GM23338 (cell line): Measurements from ENCODE around the gene HDGFL2. TPM values are rescaled to one million over a fixed set of nuclear protein-coding genes. Genes with fewer than 3 reads are reported as not detected.

Experiments
- ATAC-seq: fragments of 200-7000 bp; cut with Tn5 transposase; 3 replicates; pipeline ENCODE4 v1.9.1; 2020
- DNase-seq: peaks from one replicate; pipeline ENCODE4 v3.0.0-alpha.2; 2015; ENCODE audit warnings: low spot score
- H2AFZ ChIP-seq: fragments of 200-600 bp; sonication (generic); 2 replicates; pipeline ENCODE4 v1.8.0; 2016; ENCODE audit warnings: antibody characterized with exemption, mild to moderate bottlenecking, moderate library complexity
- H3F3A ChIP-seq: fragments of 200-600 bp; sonication (generic); replicated peaks from 2 replicates; pipeline ENCODE4 v1.8.0; 2017; ENCODE audit warnings: antibody characterized with exemption, mixed run types, low read depth
- H3K27ac ChIP-seq: fragments of 200-600 bp; sonication (generic); 2 replicates; pipeline ENCODE4 v1.6.1; 2016; ENCODE audit warnings: low read depth
- H3K27me3 ChIP-seq: fragments of 200-600 bp; sonication (generic); 2 replicates; pipeline ENCODE4 v1.8.0; 2016; ENCODE audit warnings: mild to moderate bottlenecking, mixed run types, moderate library complexity; ENCODE audit not compliant: insufficient read depth
- H3K36me3 ChIP-seq: fragments of 200-600 bp; sonication (generic); 2 replicates; pipeline ENCODE4 v1.8.0; 2016; ENCODE audit warnings: mild to moderate bottlenecking; ENCODE audit not compliant: insufficient read depth
- H3K4me1 ChIP-seq: fragments of 200-600 bp; sonication (generic); 2 replicates; pipeline ENCODE4 v1.8.0; 2016; ENCODE audit warnings: mild to moderate bottlenecking, moderate library complexity; ENCODE audit not compliant: insufficient read depth
- H3K4me2 ChIP-seq: fragments of 200-600 bp; sonication (generic); 2 replicates; pipeline ENCODE4 v1.7.1; 2017; ENCODE audit warnings: mixed run types
- H3K4me3 ChIP-seq: fragments of 200-600 bp; sonication (generic); 2 replicates; pipeline ENCODE4 v1.6.1; 2016; ENCODE audit warnings: mixed run types
- H3K79me2 ChIP-seq: fragments of 200-600 bp; sonication (generic); replicated peaks from 2 replicates; pipeline ENCODE4 v1.8.0; 2017; ENCODE audit warnings: mild to moderate bottlenecking; ENCODE audit not compliant: insufficient read depth
- H3K9me2 ChIP-seq: fragments of 200-600 bp; sonication (generic); 2 replicates; pipeline ENCODE4 v1.8.0; 2017; ENCODE audit not compliant: insufficient read depth
- H4K20me1 ChIP-seq: fragments of 200-600 bp; sonication (generic); replicated peaks from 2 replicates; pipeline ENCODE4 v1.8.0; 2017; ENCODE audit warnings: mild to moderate bottlenecking; ENCODE audit not compliant: insufficient read depth
- H3K27ac Mint-ChIP-seq: 2 replicates; pipeline ENCODE4 v1.8.0; 2020; ENCODE audit warnings: inconsistent platforms, mild to moderate bottlenecking, moderate library complexity, mixed read lengths
- H3K27me3 Mint-ChIP-seq: 3 replicates; pipeline ENCODE4 v1.8.0; 2022; ENCODE audit warnings: low read depth, mild to moderate bottlenecking, moderate library complexity, mixed read lengths, inconsistent platforms; ENCODE audit not compliant: insufficient read depth, poor library complexity
- H3K36me3 Mint-ChIP-seq: 3 replicates; pipeline ENCODE4 v1.8.0; 2021; ENCODE audit warnings: low read depth, mild to moderate bottlenecking, inconsistent platforms, moderate library complexity, mixed read lengths
- H3K4me1 Mint-ChIP-seq: 3 replicates; pipeline ENCODE4 v1.8.0; 2020; ENCODE audit warnings: mild to moderate bottlenecking, inconsistent platforms, mixed read lengths
- H3K4me3 Mint-ChIP-seq: 3 replicates; pipeline ENCODE4 v1.8.0; 2021; ENCODE audit warnings: moderate library complexity, mild to moderate bottlenecking, inconsistent platforms, mixed read lengths
- H3K9me3 Mint-ChIP-seq: 3 replicates; pipeline ENCODE4 v1.8.0; 2020; ENCODE audit warnings: moderate library complexity, mild to moderate bottlenecking, inconsistent platforms, mixed read lengths
- CREB1 ChIP-seq: fragments of 250-450 bp; sonication (Bioruptor Pico); IDR thresholded peaks from 2 replicates; pipeline ENCODE4 v1.5.0; 2020; ENCODE audit warnings: low read depth, mild to moderate bottlenecking, moderate library complexity
- EZH2 ChIP-seq: fragments of 200-600 bp; sonication (generic); IDR thresholded peaks from one replicate; pipeline ENCODE4 v1.8.0; 2017; ENCODE audit warnings: antibody characterized with exemption, mild to moderate bottlenecking, low read depth; ENCODE audit not compliant: unreplicated experiment
- EZH2phosphoT487 ChIP-seq: fragments of 200-600 bp; sonication (generic); IDR thresholded peaks from one replicate; pipeline ENCODE4 v1.8.1; 2018; ENCODE audit warnings: antibody characterized with exemption; ENCODE audit not compliant: unreplicated experiment
- JUNB ChIP-seq: IDR thresholded peaks from one replicate; pipeline ENCODE4 v1.6.1; 2016; ENCODE audit warnings: antibody characterized with exemption; ENCODE audit not compliant: unreplicated experiment
- NANOG ChIP-seq: IDR thresholded peaks from 2 replicates; pipeline ENCODE4 v1.6.1; 2016; ENCODE audit warnings: antibody characterized with exemption, borderline replicate concordance
- POLR2AphosphoS5 ChIP-seq: IDR thresholded peaks from 2 replicates; pipeline ENCODE4 v1.6.1; 2016; ENCODE audit warnings: antibody characterized with exemption, low read depth
- STAT1 ChIP-seq: IDR thresholded peaks from one replicate; pipeline ENCODE4 v1.6.1; 2016; ENCODE audit warnings: antibody characterized with exemption; ENCODE audit not compliant: unreplicated experiment
- ZNF114 ChIP-seq: fragments of 250-450 bp; sonication (Bioruptor Pico); IDR thresholded peaks from 2 replicates; pipeline ENCODE4 v1.5.0; 2020; ENCODE audit warnings: mild to moderate bottlenecking, moderate library complexity
- ZNF331 ChIP-seq: fragments of 250-450 bp; sonication (Bioruptor Pico); IDR thresholded peaks from 2 replicates; pipeline ENCODE4 v1.5.0; 2020; ENCODE audit warnings: low read depth, mild to moderate bottlenecking, moderate library complexity
- ZNF462 ChIP-seq: fragments of 250-450 bp; sonication (Bioruptor Pico); IDR thresholded peaks from 2 replicates; pipeline ENCODE4 v1.5.0; 2020; ENCODE audit warnings: mild to moderate bottlenecking, moderate library complexity
- polyA plus RNA-seq: library from polyadenylated mRNA; unstranded; fragments of >200 nt; fragmentation: Nextera tagmentation; extraction: Ambion mirVana; gene quantifications from 2 replicates; pipeline ENCODE4 v1.2.1, GENCODE V29; 2016
- total RNA-seq: library from RNA; depleted of rRNA; stranded (reverse); fragments of >200 nt; shearing (Covaris generic); gene quantifications from 2 replicates; pipeline ENCODE4 v1.2.3, GENCODE V29; 2014
- TF ChIP-seq, protein P1 (sequence below): IDR thresholded peaks from one replicate; pipeline ENCODE4 v1.6.1; 2018; ENCODE audit warnings: antibody characterized with exemption; ENCODE audit not compliant: unreplicated experiment
- TF ChIP-seq, protein P2 (sequence below): IDR thresholded peaks from 2 replicates; pipeline ENCODE4 v1.6.1; 2016; ENCODE audit warnings: antibody characterized with exemption
- TF ChIP-seq, protein P3 (sequence below), 2 experiments: fragments of 200-600 bp in 1 of 2; sonication (generic) in 1 of 2; conservative IDR thresholded peaks; 2 replicates each; pipeline versions ENCODE4 v1.5.1 to v1.6.1; 2016 to 2017; ENCODE audit warnings: antibody characterized with exemption in 2 of 2, low read depth in 2 of 2, mild to moderate bottlenecking in 2 of 2, moderate library complexity in 1 of 2

HDGFL2 gene
- total and polyA plus RNA-seq, 2 experiments from 2014 or later = 64.8 to 113 TPM

DNA sequence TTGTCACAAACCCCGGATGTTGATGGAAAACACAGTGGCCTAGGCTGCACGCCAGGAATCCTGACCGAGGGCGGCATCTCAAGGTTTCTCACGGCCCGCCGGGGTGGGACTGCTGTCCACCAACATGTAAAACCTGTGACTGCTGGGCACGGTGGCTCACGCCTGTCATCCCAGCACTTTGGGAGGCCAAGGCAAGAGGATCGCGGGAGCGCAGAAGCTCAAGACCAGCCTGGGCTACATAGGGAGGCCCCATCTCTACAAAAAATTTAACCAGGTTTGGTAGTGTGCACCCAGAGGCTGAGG lies 35.0 kb downstream of the HDGFL2 start:
- H3K4me2 ChIP-seq = no peak overlapping the region
- DNase-seq = no peak
- ATAC-seq = no peak
- Mint-ChIP-seq H3K36me3 (peaks cover 7% of the 10 kb centered on the region), H3K27me3 (peaks cover 27% of the 10 kb centered on the region), H3K4me3 (no peak overlapping the region), H3K9me3 (no peaks in the 10 kb centered on the region; the same call in 2 of the 3 replicates), H3K27ac (no peak overlapping the region), H3K4me1 (no peaks in the 10 kb centered on the region)
- H2AFZ ChIP-seq = no peak overlapping the region
- no peaks in the 10 kb centered on the region for H3F3A ChIP-seq
- H3K4me1 ChIP-seq = no peaks in the 10 kb centered on the region
- H4K20me1 ChIP-seq = no peaks in the 10 kb centered on the region; the same call in none of the 2 replicates
- no peaks in the 10 kb centered on the region for H3K36me3 ChIP-seq
- H3K27me3 ChIP-seq = peaks cover 21% of the 10 kb centered on the region; the same call in 1 of the 2 replicates
- no peak overlapping the region for H3K27ac ChIP-seq
- no peaks in the 10 kb centered on the region for H3K79me2 ChIP-seq
- no peak for TF ChIP-seq NANOG
- TF ChIP-seq, protein P1, sequence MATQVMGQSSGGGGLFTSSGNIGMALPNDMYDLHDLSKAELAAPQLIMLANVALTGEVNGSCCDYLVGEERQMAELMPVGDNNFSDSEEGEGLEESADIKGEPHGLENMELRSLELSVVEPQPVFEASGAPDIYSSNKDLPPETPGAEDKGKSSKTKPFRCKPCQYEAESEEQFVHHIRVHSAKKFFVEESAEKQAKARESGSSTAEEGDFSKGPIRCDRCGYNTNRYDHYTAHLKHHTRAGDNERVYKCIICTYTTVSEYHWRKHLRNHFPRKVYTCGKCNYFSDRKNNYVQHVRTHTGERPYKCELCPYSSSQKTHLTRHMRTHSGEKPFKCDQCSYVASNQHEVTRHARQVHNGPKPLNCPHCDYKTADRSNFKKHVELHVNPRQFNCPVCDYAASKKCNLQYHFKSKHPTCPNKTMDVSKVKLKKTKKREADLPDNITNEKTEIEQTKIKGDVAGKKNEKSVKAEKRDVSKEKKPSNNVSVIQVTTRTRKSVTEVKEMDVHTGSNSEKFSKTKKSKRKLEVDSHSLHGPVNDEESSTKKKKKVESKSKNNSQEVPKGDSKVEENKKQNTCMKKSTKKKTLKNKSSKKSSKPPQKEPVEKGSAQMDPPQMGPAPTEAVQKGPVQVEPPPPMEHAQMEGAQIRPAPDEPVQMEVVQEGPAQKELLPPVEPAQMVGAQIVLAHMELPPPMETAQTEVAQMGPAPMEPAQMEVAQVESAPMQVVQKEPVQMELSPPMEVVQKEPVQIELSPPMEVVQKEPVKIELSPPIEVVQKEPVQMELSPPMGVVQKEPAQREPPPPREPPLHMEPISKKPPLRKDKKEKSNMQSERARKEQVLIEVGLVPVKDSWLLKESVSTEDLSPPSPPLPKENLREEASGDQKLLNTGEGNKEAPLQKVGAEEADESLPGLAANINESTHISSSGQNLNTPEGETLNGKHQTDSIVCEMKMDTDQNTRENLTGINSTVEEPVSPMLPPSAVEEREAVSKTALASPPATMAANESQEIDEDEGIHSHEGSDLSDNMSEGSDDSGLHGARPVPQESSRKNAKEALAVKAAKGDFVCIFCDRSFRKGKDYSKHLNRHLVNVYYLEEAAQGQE = no peak
- no peak for TF ChIP-seq ZNF114 (CRISPR knock-in tag)
- no peak for TF ChIP-seq STAT1
- no peak for TF ChIP-seq EZH2
- TF ChIP-seq ZNF462 (CRISPR knock-in tag) = no peak
- TF ChIP-seq EZH2phosphoT487 = no peak
- TF ChIP-seq JUNB = no peak
- no peak for TF ChIP-seq ZNF331 (CRISPR knock-in tag)
- TF ChIP-seq, protein P2, sequence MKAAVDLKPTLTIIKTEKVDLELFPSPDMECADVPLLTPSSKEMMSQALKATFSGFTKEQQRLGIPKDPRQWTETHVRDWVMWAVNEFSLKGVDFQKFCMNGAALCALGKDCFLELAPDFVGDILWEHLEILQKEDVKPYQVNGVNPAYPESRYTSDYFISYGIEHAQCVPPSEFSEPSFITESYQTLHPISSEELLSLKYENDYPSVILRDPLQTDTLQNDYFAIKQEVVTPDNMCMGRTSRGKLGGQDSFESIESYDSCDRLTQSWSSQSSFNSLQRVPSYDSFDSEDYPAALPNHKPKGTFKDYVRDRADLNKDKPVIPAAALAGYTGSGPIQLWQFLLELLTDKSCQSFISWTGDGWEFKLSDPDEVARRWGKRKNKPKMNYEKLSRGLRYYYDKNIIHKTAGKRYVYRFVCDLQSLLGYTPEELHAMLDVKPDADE = no peak
- TF ChIP-seq, protein P3, sequence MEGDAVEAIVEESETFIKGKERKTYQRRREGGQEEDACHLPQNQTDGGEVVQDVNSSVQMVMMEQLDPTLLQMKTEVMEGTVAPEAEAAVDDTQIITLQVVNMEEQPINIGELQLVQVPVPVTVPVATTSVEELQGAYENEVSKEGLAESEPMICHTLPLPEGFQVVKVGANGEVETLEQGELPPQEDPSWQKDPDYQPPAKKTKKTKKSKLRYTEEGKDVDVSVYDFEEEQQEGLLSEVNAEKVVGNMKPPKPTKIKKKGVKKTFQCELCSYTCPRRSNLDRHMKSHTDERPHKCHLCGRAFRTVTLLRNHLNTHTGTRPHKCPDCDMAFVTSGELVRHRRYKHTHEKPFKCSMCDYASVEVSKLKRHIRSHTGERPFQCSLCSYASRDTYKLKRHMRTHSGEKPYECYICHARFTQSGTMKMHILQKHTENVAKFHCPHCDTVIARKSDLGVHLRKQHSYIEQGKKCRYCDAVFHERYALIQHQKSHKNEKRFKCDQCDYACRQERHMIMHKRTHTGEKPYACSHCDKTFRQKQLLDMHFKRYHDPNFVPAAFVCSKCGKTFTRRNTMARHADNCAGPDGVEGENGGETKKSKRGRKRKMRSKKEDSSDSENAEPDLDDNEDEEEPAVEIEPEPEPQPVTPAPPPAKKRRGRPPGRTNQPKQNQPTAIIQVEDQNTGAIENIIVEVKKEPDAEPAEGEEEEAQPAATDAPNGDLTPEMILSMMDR (conservative IDR thresholded peaks at IDR 0.05; ENCODE audit: low read depth in 2 of 2) = no peak
- no peak for TF ChIP-seq CREB1 (CRISPR knock-in tag)
- TF ChIP-seq POLR2AphosphoS5 = no peak; the same call in 1 of the 2 replicates
- no peak overlapping the region for H3K4me3 ChIP-seq
- no peaks in the 10 kb centered on the region for H3K9me2 ChIP-seq
